Activated B cell treated with CpG ODN at 0.5 μM for 24 hours (primary cell): ENCODE measurements around the gene DRC3. TPM values are rescaled to one million over a fixed set of nuclear protein-coding genes. Genes with fewer than 3 reads are reported as not detected.

ENCODE experiments used
- ATAC-seq: fragments of 200-7000 bp; cut with Tn5 transposase; one replicate; pipeline ENCODE4 v1.10.0; 2021; ENCODE audit warnings: low read depth, mild to moderate bottlenecking, moderate library complexity
- CTCF ChIA-PET: fragments of 350-600 bp; sonication (Branson Sonifier 250); formaldehyde crosslinking; loops from one replicate; lab custom pipeline; 2021; ENCODE audit warnings: antibody characterized with exemption; lab: Charles Lee
- POLR2A ChIA-PET: fragments of 350-600 bp; sonication (Branson Sonifier 250); formaldehyde crosslinking; loops from one replicate; lab custom pipeline; 2021; ENCODE audit warnings: antibody characterized with exemption; lab: Charles Lee
- DNase-seq: peaks from one replicate; pipeline ENCODE4 v3.0.0; 2022
- H3K27ac Mint-ChIP-seq: one replicate; pipeline ENCODE4 v1.8.0; 2020; ENCODE audit warnings: mixed read lengths
- H3K27me3 Mint-ChIP-seq: one replicate; pipeline ENCODE4 v1.8.0; 2021; ENCODE audit warnings: mixed read lengths
- H3K36me3 Mint-ChIP-seq: one replicate; pipeline ENCODE4 v1.8.0; 2021; ENCODE audit warnings: low read depth, mixed read lengths
- H3K4me1 Mint-ChIP-seq: one replicate; pipeline ENCODE4 v1.8.0; 2021; ENCODE audit warnings: mixed read lengths
- H3K4me3 Mint-ChIP-seq: one replicate; pipeline ENCODE4 v1.8.0; 2020; ENCODE audit warnings: mild to moderate bottlenecking, mixed read lengths
- H3K9me3 Mint-ChIP-seq: one replicate; pipeline ENCODE4 v1.8.0; 2020; ENCODE audit warnings: mixed read lengths
- intact Hi-C: fragments of 100-400 bp; cut with micrococcal nuclease; formaldehyde crosslinking; loops from one replicate; pipeline ENCODE4 v1.15.1; 2024
- total RNA-seq: library from RNA; stranded (reverse); gene quantifications from 2 replicates; pipeline ENCODE4 v1.2.3, GENCODE V29; 2022
- TF ChIP-seq, protein P1 (sequence below): fragments of 200-600 bp; IDR thresholded peaks from one replicate; pipeline ENCODE4 v1.8.0; 2022; ENCODE audit warnings: antibody characterized with exemption, mild to moderate bottlenecking

Gene DRC3
- total RNA-seq, 1 donor from 2014 or later: not detected

- H3K27me3 Mint-ChIP-seq: no peaks in the 10 kb centered on the region
- no peak overlapping the region for H3K4me3 Mint-ChIP-seq
- ChIA-PET CTCF (no interaction called here), POLR2A (no interaction called here)
- ATAC-seq (no peak), DNase-seq (no peak)
- H3K27ac Mint-ChIP-seq: no peak overlapping the region
- H3K4me1 Mint-ChIP-seq: peaks cover 5% of the 10 kb centered on the region
- no peaks in the 10 kb centered on the region for H3K36me3 Mint-ChIP-seq
- TF ChIP-seq, protein P1, sequence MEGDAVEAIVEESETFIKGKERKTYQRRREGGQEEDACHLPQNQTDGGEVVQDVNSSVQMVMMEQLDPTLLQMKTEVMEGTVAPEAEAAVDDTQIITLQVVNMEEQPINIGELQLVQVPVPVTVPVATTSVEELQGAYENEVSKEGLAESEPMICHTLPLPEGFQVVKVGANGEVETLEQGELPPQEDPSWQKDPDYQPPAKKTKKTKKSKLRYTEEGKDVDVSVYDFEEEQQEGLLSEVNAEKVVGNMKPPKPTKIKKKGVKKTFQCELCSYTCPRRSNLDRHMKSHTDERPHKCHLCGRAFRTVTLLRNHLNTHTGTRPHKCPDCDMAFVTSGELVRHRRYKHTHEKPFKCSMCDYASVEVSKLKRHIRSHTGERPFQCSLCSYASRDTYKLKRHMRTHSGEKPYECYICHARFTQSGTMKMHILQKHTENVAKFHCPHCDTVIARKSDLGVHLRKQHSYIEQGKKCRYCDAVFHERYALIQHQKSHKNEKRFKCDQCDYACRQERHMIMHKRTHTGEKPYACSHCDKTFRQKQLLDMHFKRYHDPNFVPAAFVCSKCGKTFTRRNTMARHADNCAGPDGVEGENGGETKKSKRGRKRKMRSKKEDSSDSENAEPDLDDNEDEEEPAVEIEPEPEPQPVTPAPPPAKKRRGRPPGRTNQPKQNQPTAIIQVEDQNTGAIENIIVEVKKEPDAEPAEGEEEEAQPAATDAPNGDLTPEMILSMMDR: no peak
- intact Hi-C loops: no loop called here
- H3K9me3 Mint-ChIP-seq: no peaks in the 10 kb centered on the region
Observed at GRCh38 chr17:17981330-17981729, 8.7 kb downstream of the DRC3 start.

DNA sequence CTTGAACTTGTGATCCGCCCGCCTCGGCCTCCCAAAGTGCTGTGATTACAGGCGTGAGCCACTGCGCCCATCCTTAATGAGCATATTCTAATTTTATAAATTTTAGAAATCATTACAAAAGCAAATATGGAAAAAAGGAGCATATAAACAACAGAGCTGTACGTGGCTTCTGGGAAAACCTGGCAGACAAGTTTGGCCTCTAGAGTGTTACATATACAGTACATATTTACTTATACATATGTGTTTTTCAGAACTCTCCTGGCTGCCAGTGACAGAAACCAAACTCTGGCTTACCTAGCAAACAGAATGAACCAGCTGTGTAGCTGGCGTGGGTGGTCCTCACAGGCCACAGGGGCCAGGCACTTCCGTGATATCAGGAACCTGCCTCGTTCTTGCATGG lies 10.1 kb downstream of the DRC3 start:
- no peak for ATAC-seq
- no peaks in the 10 kb centered on the region for H3K36me3 Mint-ChIP-seq
- intact Hi-C loops: no loop called here

DNA sequence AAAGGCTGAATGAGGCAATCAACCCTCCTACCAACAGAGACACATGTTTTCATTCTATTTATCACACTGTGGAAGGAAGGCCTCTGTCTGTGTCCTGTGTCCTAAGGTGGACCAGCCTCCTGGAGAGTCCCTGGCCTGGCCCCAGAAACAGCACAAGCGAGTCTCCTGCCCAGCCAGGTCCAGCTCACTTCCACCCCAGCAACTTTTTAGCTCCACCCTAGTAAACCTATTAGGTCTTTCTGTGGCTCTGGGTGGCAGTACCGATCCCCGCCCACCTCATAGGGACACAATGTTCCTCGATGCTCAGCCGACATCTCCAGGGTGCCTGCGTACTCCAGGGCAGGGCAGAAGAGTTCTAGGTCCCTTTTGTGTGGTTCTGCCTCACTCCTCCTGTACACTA lies 10.7 kb downstream of the DRC3 start:
- ATAC-seq (no peak), DNase-seq (no peak)
- peaks cover 5% of the 10 kb centered on the region for H3K4me1 Mint-ChIP-seq
- no peaks in the 10 kb centered on the region for H3K27me3 Mint-ChIP-seq
- H3K27ac Mint-ChIP-seq: no peak overlapping the region
- ChIA-PET POLR2A (no interaction called here), CTCF (interaction anchor here (1.2 kb wide), 1 partner anchor 23 kb away, joined by 3 read pairs; no protein-coding TSS in a partner anchor)
- intact Hi-C loops: no loop called here
- TF ChIP-seq, protein P1: no peak
- H3K4me3 Mint-ChIP-seq: no peak overlapping the region
- H3K9me3 Mint-ChIP-seq: no peaks in the 10 kb centered on the region
- H3K36me3 Mint-ChIP-seq: no peaks in the 10 kb centered on the region

More for the DNA sequence above, 10.1 kb downstream of the DRC3 start:
- Mint-ChIP-seq H3K27ac (no peak overlapping the region), H3K27me3 (no peaks in the 10 kb centered on the region), H3K4me3 (no peak overlapping the region), H3K9me3 (no peaks in the 10 kb centered on the region), H3K4me1 (peaks cover 5% of the 10 kb centered on the region)
- TF ChIP-seq, protein P1: no peak
- ChIA-PET CTCF (no interaction called here), POLR2A (no interaction called here)
- DNase-seq: no peak

GRCh38 chr17:17983776-17984175 lies 11.1 kb downstream of the DRC3 start:
- Mint-ChIP-seq H3K4me3 (no peak overlapping the region), H3K9me3 (no peaks in the 10 kb centered on the region), H3K4me1 (peaks cover 3% of the 10 kb centered on the region), H3K27ac (no peak overlapping the region), H3K27me3 (no peaks in the 10 kb centered on the region), H3K36me3 (no peaks in the 10 kb centered on the region)
- ATAC-seq (no peak), DNase-seq (no peak)
- intact Hi-C loops: no loop called here
- ChIA-PET POLR2A (no interaction called here), CTCF (interaction anchor here (1.2 kb wide), 1 partner anchor 24 kb away, joined by 3 read pairs; no protein-coding TSS in a partner anchor)
- TF ChIP-seq, protein P1: no peak

GRCh38 chr17:17985153-17985552 lies 12.5 kb downstream of the DRC3 start:
- intact Hi-C loops: no loop called here
- no peaks in the 10 kb centered on the region for H3K4me1 Mint-ChIP-seq
- H3K27me3 Mint-ChIP-seq: no peaks in the 10 kb centered on the region
- no peaks in the 10 kb centered on the region for H3K36me3 Mint-ChIP-seq
- TF ChIP-seq, protein P1: no peak
- DNase-seq (no peak), ATAC-seq (no peak)
- ChIA-PET POLR2A (interaction anchor here (0.6 kb wide), 1 partner anchor 99 kb away, joined by 3 read pairs; no protein-coding TSS in a partner anchor), CTCF (no interaction called here)
- no peak overlapping the region for H3K4me3 Mint-ChIP-seq
- no peaks in the 10 kb centered on the region for H3K9me3 Mint-ChIP-seq
- H3K27ac Mint-ChIP-seq: no peak overlapping the region
